Left cardiac atrium (tissue), 4 donors: ENCODE results near the gene HIVEP3. TPM values are rescaled to one million over a fixed set of nuclear protein-coding genes. Genes with fewer than 3 reads are reported as not detected.

Experiments used
- ATAC-seq, 2 donors: fragments of 200-7000 bp; cut with Tn5 transposase; one replicate each; pipeline ENCODE4 v1.9.1; 2020; ENCODE audit warnings: mild to moderate bottlenecking in 2 of 2, moderate library complexity in 2 of 2
- DNase-seq: peaks from one replicate; pipeline ENCODE4 v3.0.0-alpha.2; 2020
- intact Hi-C, 2 donors: fragments of 100-400 bp; cut with DNase I; formaldehyde crosslinking; loops; one replicate each; pipeline versions ENCODE4 v1.14.1 to v1.15.1; 2022 to 2023
- total RNA-seq, 2 donors: library from RNA; stranded (reverse); fragmentation: NEBNext Ultra II Directional; extraction: Animal tissue kit (Norgen Biotek cat#: 25700); gene quantifications; one replicate each; pipeline ENCODE4 v1.2.1, GENCODE V29; 2021
- donor health status: DM: no; HTN: yes; CAD: no.
- donor health status: DM: no; HTN: yes; CAD: no; lungs with severe emphysema.
- donor health status: DM: yes; HTN: yes; CAD: no.
- donor health status: Dilated cardiomyopathy.

HIVEP3 gene
- total RNA-seq, 2 donors from 2014 or later: 6.6 to 7.2 TPM

GRCh38 chr1:41715441-41716095 is 203.2 kb downstream of the HIVEP3 start:
- intact Hi-C loops: no loop called here
- DNase-seq: no peak
- ATAC-seq: no peak

DNA sequence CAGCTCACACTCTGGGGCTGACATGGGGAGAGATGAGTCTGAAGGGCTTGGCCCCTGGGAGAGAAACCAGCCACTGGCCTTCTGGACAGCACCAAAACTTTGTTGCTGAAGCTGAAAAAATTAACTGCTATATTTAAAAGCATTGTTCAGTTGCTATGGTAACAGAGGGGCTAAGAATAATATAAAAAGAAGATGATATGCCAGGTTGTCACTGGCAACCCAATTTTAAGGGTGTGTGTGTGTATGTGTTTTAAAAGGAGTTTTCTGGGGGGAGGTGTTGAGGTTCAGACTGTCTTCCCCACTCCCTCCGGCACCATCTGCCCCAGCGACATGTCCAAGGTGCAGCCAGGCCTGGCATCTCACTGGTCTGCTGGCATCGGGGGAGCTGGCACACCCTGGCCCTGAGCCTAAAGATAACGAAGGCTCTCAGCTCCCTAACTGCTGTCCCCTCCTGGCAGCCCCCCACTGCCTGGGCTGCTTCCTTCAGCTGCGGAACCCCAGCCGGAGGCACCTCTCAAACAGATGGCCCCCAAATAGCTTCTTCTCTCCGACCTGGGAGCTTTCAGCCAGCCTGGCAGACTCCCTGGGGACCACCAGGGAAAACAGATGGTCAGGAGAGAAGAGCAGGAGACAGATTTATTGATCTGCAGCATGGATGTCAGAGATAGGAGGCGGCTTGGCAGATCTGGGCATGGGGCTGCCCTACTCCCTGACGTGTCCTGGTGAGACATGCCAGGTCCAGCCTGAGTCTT is 203.9 kb downstream of the HIVEP3 start:
- ATAC-seq: no peak

DNA sequence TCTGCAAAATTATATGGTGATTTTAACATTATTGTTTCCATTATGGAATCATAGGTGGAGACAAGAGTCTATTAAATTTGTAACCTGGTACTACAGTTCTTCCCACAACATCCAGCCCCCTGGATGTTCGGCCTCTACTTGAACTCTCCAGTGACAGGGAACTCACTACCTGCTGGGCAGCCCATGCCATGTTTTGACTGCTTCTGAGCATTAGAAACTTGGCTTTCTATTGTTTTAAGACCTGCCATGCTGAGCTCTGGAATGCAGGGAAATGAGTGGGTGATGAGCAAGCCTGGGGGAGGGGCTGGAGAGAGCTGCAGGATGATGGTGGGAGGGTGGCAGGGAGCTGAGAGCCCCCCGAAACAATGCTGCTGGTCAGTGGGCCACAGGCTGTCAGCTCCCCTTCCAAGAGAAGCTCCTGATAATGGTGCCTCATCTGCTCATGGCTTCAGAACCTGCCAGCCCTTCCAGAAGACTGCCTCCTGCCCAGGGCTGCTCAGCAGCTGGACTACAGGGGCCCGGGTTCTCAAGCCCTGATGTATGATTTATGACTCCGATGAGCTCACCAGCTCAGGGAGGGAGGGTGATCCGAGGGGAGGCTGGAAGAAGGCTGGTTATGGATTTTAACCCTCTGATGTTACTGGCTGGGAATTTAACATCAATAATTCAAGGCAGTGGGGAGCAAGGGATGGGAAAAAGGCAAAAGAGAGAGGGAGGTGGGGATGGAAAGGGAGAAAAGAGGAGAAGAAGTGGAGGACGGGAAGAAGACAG is 205.0 kb downstream of the HIVEP3 start:
- intact Hi-C loops: no loop called here
- DNase-seq (no peak), ATAC-seq (peak in 1 of 2 donors; percentile 39)

More for the DNA sequence above, 203.9 kb downstream of the HIVEP3 start:
- DNase-seq: no peak
- intact Hi-C loops: no loop called here

DNA sequence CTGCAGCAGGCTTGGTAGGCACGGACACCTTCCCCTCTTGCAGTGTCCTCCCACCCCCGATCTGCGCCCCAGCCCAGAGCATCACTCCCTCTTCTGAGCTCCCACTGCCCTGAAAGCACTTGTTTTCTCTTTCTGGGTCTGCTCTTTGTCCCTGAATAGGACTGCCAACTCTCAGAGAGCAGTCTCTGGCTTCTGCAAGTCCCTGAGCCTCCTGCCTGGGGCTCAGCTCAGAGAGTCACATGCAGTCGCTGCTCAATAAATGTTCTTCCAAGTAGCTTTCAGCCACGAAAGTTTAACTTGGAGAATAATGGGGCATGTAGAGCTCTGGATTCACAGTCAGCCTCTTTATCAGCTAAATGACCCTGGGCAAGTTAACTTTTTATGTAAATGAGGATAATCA is 205.6 kb downstream of the HIVEP3 start:
- DNase-seq (no peak), ATAC-seq (peak in 1 of 2 donors; percentile 2)
- intact Hi-C loops: no loop called here

- ATAC-seq (peak; percentile 51 to 66), DNase-seq (peak; percentile 45)
- intact Hi-C loops: no loop called here
Observed at GRCh38 chr1:41712695-41713094, 206.0 kb downstream of the HIVEP3 start.

DNA sequence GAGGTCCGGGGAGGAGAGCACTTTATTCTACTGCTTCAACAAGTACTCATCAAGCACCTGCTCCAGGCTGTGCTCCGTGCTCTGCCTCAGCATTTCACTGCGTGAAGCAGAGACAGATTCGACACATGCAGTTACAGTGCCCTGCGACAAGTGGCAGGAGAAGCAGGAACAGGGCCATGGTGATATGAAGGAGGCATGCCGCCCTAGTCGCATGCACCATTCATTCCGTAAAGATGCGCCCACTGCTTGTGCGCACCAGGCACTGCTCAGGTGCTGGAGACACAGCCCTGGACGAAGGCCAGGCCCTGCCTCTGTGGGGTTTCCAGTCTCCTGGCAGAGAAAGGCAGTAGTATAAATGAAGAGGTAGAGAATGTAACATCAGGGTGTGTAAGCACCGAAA is 206.6 kb downstream of the HIVEP3 start:
- ATAC-seq (peak in 1 of 2 donors; percentile 25), DNase-seq (no peak)
- intact Hi-C loops: no loop called here

- intact Hi-C loops: no loop called here
- ATAC-seq (no peak), DNase-seq (no peak)
Observed at GRCh38 chr1:41711581-41711980, 207.1 kb downstream of the HIVEP3 start.

GRCh38 chr1:41710980-41711379 is 207.7 kb downstream of the HIVEP3 start:
- ATAC-seq (no peak), DNase-seq (no peak)
- intact Hi-C loops: no loop called here

DNA sequence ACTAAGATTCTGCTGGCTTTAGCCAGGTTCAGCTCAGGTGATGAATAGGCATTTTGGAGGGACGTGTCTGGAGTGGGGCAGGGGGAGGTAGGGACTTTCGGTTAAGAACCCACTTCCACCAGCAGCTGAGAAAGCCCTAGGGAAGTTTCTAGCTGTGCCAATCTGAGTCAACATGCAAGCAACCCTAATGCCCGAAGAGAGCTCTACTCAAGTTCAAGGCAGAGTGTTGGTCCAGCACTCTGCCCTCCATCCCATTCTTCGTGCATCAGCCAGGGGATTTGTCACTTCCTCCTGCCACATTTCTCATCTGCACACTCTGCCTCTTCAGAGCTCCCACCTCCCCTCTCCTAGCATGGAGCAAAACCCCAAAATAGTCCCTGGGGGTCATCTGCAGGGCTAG is 208.8 kb downstream of the HIVEP3 start:
- ATAC-seq: no peak
- intact Hi-C loops: no loop called here
- DNase-seq: no peak

DNA sequence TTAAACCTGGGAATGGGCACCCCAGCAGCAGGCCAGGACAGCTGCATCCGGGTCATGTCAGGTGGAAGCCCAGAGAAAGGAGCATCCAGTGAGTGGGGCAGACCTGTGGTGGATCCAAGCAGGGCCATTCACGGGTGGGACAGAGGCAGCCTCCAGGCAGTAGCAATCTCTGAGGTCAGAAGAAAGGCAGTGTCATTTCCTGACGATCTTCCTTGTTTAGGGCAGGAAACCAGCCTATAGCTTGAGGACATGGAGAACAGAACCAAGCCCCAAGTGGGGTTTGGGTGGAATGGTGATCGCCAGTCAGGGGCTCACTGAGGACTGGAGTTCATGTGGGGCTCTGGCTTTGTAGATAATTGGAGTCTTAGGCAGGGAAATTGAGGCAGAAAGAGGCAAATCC is 209.4 kb downstream of the HIVEP3 start:
- no peak for DNase-seq
- intact Hi-C loops: no loop called here
- ATAC-seq: no peak

- DNase-seq (no peak), ATAC-seq (no peak)
- intact Hi-C loops: no loop called here
Observed at GRCh38 chr1:41708332-41708731, 210.4 kb downstream of the HIVEP3 start.

DNA sequence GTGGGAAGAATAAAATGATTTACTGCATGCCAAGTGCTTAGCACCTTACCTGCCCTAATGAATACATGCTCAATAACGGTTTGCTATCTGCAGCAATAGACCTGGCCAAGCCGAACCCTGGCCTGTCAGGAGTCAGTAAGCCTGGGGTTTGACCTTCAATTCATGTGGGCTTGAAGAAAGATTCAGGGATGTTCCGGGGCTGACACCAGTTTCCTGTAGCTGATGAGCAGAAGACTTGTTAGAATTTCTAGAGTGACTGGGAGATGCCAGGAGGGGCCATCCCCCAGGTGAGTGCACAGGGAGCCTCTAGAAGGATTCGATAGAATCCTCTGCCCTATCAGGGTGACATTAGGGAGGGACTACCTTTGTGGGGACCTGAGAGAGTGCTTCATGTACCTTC is 210.9 kb downstream of the HIVEP3 start:
- intact Hi-C loops: no loop called here
- no peak for DNase-seq

DNA sequence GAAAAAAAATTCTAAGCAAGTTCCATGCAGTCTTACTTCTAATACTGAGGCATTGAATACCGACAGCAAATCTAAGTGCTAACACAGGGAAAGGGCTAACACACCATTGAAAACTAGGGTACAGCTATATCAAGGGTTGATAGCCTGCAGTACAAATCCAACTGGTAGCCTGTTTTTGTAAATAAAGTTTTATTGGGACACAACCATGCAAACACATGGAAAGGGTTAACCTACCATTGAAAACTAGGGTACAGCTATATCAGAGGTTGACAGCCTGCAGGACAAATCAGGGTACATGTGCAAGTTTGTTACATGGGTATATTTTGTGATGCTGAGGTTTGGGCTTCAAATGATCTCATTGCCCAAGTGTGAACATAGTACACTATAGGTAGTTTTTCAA is 212.9 kb downstream of the HIVEP3 start:
- DNase-seq (no peak), ATAC-seq (no peak)
- intact Hi-C loops: no loop called here

More for the DNA sequence above, 210.9 kb downstream of the HIVEP3 start:
- ATAC-seq: no peak

GRCh38 chr1:41704196-41704595 is 214.5 kb downstream of the HIVEP3 start:
- no peak for DNase-seq
- intact Hi-C loops: no loop called here
- ATAC-seq: peak in 1 of 2 donors; percentile 65

GRCh38 chr1:41702771-41703170 is 216.0 kb downstream of the HIVEP3 start:
- no peak for DNase-seq
- no peak for ATAC-seq
- intact Hi-C loops: no loop called here

- intact Hi-C loops: no loop called here
- DNase-seq (no peak), ATAC-seq (no peak)
Observed at GRCh38 chr1:41700986-41701535, 217.7 kb downstream of the HIVEP3 start.

DNA sequence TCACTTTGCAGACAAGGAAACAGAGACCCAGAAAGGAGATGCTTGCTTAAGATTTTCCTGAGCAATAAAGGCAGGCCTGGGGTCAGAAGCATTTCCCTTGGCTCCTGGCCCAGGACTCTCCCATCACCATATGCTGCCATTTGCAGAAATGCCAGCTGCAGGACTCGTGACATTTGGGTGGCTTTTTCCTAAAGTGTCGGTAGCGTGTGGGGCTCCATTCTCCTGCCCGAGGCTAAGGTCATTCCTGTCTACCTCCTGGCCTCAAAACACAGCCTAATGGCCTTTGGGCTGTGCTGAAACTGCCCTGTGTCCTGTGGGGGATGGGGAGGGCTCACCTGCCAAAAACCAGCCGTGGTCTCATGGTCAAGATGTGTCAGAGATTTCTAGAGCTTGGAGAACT is 218.1 kb downstream of the HIVEP3 start:
- ATAC-seq (no peak), DNase-seq (no peak)

DNA sequence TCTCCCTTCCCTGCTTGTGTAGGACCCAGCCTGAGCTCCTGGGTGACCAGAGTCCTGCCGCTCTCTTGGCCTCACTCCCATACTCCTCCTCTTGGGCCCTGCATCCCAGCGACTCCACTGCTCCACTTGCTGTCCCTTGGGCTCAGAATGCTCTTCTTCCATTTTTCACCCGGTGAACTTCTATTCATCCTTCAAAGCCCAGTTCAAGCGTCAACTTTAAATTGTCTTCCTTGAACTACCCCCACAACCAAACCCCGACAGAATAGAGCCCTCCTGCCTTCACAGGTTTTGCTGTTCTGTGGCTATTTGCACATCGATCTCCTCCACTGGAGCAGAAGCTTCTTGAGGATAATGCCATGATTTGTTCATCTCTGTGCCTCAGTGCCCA is 218.9 kb downstream of the HIVEP3 start:
- ATAC-seq: no peak
- no peak for DNase-seq
- intact Hi-C loops: no loop called here

More for the DNA sequence above, 218.1 kb downstream of the HIVEP3 start:
- intact Hi-C loops: no loop called here

DNA sequence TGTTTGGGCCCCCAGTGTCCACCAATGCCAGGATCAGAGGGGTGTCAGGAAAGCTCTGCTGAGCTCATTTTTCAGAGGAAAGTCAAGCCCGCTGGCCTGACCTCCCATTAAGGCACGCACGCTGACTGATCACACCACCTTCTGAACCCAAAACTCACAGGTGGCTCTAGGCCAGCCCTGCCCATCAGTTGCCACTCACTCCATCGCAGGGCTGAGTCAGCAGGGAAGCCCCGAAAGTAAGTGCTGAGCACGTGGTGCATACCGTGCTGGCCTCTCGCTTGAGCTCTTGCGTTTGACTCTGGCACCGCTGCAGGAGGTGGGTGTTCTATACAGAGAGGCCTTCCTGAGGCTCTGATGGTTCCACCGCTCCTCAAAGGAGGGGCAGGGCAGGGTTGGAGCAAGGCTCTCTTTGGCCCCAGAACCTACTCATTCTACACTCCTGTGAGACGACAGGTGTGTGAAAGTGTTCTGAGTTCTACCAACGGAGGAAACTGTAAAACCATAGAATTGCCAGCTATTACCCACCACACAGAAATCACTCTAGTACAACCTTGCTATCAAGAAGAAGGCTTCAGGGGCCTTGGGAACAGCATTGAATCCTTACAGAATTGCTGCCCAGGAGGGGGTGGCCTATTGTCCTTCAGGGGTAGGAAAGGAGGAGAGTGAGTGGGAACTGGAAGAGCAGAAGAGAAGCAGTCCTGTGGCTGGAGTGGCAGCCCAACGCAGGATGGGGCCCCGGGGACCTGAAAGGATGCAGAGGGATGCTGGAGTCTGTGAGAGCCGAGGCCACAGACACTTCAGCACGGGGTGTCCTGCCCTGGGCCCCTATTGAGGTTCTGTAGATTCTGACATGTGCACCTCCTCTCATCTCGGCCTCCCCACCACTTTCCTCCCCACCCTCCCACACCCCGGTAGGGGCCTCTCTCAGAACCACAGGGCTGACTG is 219.5 kb downstream of the HIVEP3 start:
- peak; percentile 70 to 76 for ATAC-seq
- DNase-seq: peak; percentile 57
- intact Hi-C loops: no loop called here
